DOHH2 (cell line): Measurements from ENCODE around the gene HOXA13.

ENCODE experiments used
- H3F3A ChIP-seq: fragments of 200-600 bp; sonication (generic), shearing (Covaris generic); 2 replicates; pipeline ENCODE4 v1.6.0; 2016; ENCODE audit warnings: antibody characterized with exemption, mild to moderate bottlenecking; ENCODE audit not compliant: control insufficient read depth, insufficient read depth
- H3K27ac ChIP-seq: fragments of 200-600 bp; sonication (generic); 2 replicates; pipeline ENCODE4 v1.5.1; 2014; ENCODE audit warnings: low read depth, mild to moderate bottlenecking, low read length, moderate library complexity
- H3K27me3 ChIP-seq: fragments of 200-600 bp; sonication (generic); 2 replicates; pipeline ENCODE4 v1.6.1; 2014; ENCODE audit warnings: mild to moderate bottlenecking, low read length, mixed read lengths; ENCODE audit not compliant: control insufficient read depth
- H3K36me3 ChIP-seq: fragments of 200-600 bp; sonication (generic); 2 replicates; pipeline ENCODE4 v1.6.1; 2014; ENCODE audit warnings: mild to moderate bottlenecking, low read length, moderate library complexity, mixed read lengths; ENCODE audit not compliant: control insufficient read depth
- H3K4me1 ChIP-seq: fragments of 200-600 bp; sonication (generic); 2 replicates; pipeline ENCODE4 v1.6.1; 2014; ENCODE audit warnings: mild to moderate bottlenecking, low read length, mixed read lengths; ENCODE audit not compliant: control insufficient read depth
- H3K4me2 ChIP-seq: fragments of 200-600 bp; sonication (generic); 2 replicates; pipeline ENCODE4 v1.6.0; 2014; ENCODE audit warnings: mild to moderate bottlenecking, low read length, moderate library complexity
- H3K4me3 ChIP-seq: fragments of 200-600 bp; sonication (generic); 2 replicates; pipeline ENCODE4 v1.5.1; 2014; ENCODE audit warnings: mild to moderate bottlenecking, low read length, mixed read lengths
- H3K79me2 ChIP-seq: fragments of 200-600 bp; sonication (generic); 2 replicates; pipeline ENCODE4 v1.6.1; 2014; ENCODE audit warnings: mild to moderate bottlenecking, low read length, mixed read lengths; ENCODE audit not compliant: control insufficient read depth
- H3K9me2 ChIP-seq: fragments of 200-600 bp; sonication (generic); replicated peaks from 2 replicates; pipeline ENCODE4 v1.6.1; 2014; ENCODE audit warnings: mild to moderate bottlenecking, low read length, mixed read lengths; ENCODE audit not compliant: control insufficient read depth
- H3K9me3 ChIP-seq: fragments of 200-600 bp; sonication (generic); 2 replicates; pipeline ENCODE4 v1.6.1; 2014; ENCODE audit warnings: antibody characterized with exemption, low read length, mixed read lengths; ENCODE audit not compliant: control insufficient read depth, insufficient read depth
- H4K20me1 ChIP-seq: fragments of 200-600 bp; sonication (generic); 2 replicates; pipeline ENCODE4 v1.6.0; 2014; ENCODE audit warnings: low read depth, mild to moderate bottlenecking, antibody characterized with exemption, low read length, moderate library complexity; ENCODE audit not compliant: control insufficient read depth, insufficient read depth
- EZH2phosphoT487 ChIP-seq: fragments of 200-600 bp; sonication (generic); IDR thresholded peaks from 2 replicates; pipeline ENCODE4 v1.6.1; 2017; ENCODE audit warnings: borderline replicate concordance, mild to moderate bottlenecking, antibody characterized with exemption, low read length, moderate library complexity, mixed read lengths
- TF ChIP-seq, protein P1 (sequence below): fragments of 200-600 bp; sonication (generic); IDR thresholded peaks from one replicate; pipeline ENCODE4 v1.5.1; 2014; ENCODE audit warnings: antibody characterized with exemption, mild to moderate bottlenecking, low read depth, low read length; ENCODE audit not compliant: poor library complexity, severe bottlenecking

Gene HOXA13

DNA sequence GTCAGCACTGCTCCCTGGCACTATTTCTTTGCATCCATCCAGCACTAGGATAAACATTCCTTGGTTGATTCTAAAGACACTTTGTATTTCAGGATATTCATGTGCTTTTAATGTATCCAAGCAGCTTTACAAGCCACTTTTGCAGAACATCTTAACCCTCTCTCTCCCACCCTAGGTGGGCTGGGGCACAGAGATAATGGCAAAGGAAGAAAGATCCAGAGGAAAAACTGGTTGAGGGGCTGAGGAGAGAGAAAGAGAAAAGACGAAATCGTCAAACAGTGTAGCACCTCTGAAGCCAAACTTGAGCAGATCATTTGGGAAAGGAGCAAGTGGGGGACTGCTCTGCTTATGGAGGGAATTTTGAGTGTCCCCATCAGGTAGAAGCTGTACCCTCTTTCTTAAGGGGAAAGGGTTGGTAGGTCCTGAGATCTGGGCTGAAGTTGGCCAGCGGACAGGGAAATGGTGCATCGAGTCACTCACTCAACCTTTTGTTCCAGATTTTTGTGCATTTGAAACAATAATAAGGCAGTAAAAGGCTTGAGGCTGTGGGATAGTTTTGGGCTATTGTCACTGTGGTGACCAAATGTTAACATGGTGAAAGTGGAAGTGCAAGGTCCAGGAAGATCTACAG lies 4.2 kb upstream of the HOXA13 start:
- H3K36me3 ChIP-seq: no peaks in the 10 kb centered on the region
- no peaks in the 10 kb centered on the region for H3K9me2 ChIP-seq
- H3K79me2 ChIP-seq: no peaks in the 10 kb centered on the region
- H3K27me3 ChIP-seq: peaks cover 88% of the 10 kb centered on the region
- TF ChIP-seq, protein P1, sequence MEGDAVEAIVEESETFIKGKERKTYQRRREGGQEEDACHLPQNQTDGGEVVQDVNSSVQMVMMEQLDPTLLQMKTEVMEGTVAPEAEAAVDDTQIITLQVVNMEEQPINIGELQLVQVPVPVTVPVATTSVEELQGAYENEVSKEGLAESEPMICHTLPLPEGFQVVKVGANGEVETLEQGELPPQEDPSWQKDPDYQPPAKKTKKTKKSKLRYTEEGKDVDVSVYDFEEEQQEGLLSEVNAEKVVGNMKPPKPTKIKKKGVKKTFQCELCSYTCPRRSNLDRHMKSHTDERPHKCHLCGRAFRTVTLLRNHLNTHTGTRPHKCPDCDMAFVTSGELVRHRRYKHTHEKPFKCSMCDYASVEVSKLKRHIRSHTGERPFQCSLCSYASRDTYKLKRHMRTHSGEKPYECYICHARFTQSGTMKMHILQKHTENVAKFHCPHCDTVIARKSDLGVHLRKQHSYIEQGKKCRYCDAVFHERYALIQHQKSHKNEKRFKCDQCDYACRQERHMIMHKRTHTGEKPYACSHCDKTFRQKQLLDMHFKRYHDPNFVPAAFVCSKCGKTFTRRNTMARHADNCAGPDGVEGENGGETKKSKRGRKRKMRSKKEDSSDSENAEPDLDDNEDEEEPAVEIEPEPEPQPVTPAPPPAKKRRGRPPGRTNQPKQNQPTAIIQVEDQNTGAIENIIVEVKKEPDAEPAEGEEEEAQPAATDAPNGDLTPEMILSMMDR: no peak
- no peak for TF ChIP-seq EZH2phosphoT487
- no peak overlapping the region for H3K27ac ChIP-seq
- no peak overlapping the region for H3K4me3 ChIP-seq
- no peak overlapping the region for H3K4me2 ChIP-seq
- no peaks in the 10 kb centered on the region for H3F3A ChIP-seq
- H3K4me1 ChIP-seq: peaks cover 15% of the 10 kb centered on the region
- H4K20me1 ChIP-seq: peaks cover 4% of the 10 kb centered on the region; the same call in 1 of the 2 replicates
- H3K9me3 ChIP-seq: no peaks in the 10 kb centered on the region

DNA sequence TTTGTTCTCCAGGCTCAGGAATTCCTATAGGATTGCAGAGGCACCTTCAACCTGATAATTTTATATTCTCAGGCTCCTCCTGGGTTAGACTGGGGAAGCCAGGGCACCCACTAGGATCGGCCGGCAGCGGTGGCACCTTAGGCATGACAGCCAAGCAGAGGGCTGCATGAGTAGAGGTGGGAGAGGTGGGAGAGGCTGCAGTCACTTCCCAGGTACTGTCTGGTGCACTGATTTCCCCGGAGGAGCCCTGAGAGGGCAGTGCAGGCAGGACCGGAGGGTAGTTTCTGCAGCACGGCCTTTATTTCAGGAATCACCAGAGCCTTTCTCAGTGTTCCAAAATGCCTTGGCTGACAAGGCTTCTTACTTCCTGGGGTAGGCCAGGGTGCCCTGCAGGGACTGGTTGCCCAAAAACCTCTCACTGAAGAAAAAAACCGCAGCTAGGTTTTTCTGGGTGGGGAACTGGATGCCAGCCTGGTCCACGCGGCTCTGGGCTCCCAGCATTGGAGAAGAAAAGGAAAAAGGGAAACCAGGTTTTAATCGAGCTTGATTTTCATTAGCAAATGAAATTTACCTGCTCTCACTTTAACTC lies 3.6 kb upstream of the HOXA13 start:
- Histone ChIP-seq H3K27ac (no peak overlapping the region), H3K4me2 (no peak overlapping the region), H3F3A (no peaks in the 10 kb centered on the region), H3K36me3 (no peaks in the 10 kb centered on the region), H3K4me1 (peaks cover 15% of the 10 kb centered on the region), H3K9me3 (no peaks in the 10 kb centered on the region), H3K4me3 (no peak overlapping the region), H3K27me3 (peaks cover 88% of the 10 kb centered on the region), H3K79me2 (no peaks in the 10 kb centered on the region), H4K20me1 (peaks cover 4% of the 10 kb centered on the region; the same call in 1 of the 2 replicates), H3K9me2 (no peaks in the 10 kb centered on the region)
- TF ChIP-seq, protein P1: no peak
- TF ChIP-seq EZH2phosphoT487: 0 out of 2 replicates have a peak, but pooled peaks have one; percentile 6

DNA sequence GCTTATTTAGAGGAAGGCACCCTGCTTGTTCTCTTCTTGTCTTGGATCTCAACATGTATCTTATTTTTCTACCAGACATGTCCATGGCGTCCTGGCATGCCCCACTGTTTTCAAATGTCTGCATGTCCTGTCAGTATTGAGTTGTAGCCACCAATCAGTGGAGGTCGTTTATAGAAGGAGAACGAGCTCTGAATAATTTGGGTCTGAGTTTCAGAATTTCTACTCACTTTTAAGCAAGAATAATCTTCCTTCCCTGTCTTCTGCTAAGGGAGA lies 2.9 kb upstream of the HOXA13 start:
- peaks cover 88% of the 10 kb centered on the region for H3K27me3 ChIP-seq
- TF ChIP-seq, protein P1: no peak
- no peak for TF ChIP-seq EZH2phosphoT487

More for the DNA sequence above, 2.9 kb upstream of the HOXA13 start:
- Histone ChIP-seq H3K79me2 (no peaks in the 10 kb centered on the region), H3K9me3 (no peaks in the 10 kb centered on the region), H4K20me1 (peaks cover 4% of the 10 kb centered on the region; the same call in 1 of the 2 replicates), H3K9me2 (no peaks in the 10 kb centered on the region), H3K27ac (no peak overlapping the region), H3K4me1 (peaks cover 15% of the 10 kb centered on the region), H3K4me3 (no peak overlapping the region), H3K4me2 (no peak overlapping the region), H3F3A (no peaks in the 10 kb centered on the region), H3K36me3 (no peaks in the 10 kb centered on the region)
